Activated CD4-positive, alpha-beta T cell treated with anti-CD3 and anti-CD28 coated beads, Interleukin-2, amount 10 ng/mL, durations not matched to agents 24 days and 14 days (primary cell): ENCODE data around the gene GPR12. TPM values are rescaled to one million over a fixed set of nuclear protein-coding genes. Genes with fewer than 3 reads are reported as not detected.

ENCODE experiments used
- DNase-seq: peaks from one replicate; pipeline ENCODE4 v3.0.0; 2022
- H3K27ac Mint-ChIP-seq: one replicate; pipeline ENCODE4 v1.8.0; 2022; ENCODE audit warnings: mild to moderate bottlenecking, mixed read lengths
- H3K27me3 Mint-ChIP-seq: one replicate; pipeline ENCODE4 v1.8.0; 2022; ENCODE audit warnings: mixed read lengths
- H3K36me3 Mint-ChIP-seq: one replicate; pipeline ENCODE4 v1.8.0; 2022; ENCODE audit warnings: low read depth, mild to moderate bottlenecking, mixed read lengths
- H3K4me1 Mint-ChIP-seq: one replicate; pipeline ENCODE4 v1.8.0; 2021; ENCODE audit warnings: mixed read lengths
- H3K4me3 Mint-ChIP-seq: one replicate; pipeline ENCODE4 v1.8.0; 2022; ENCODE audit warnings: mild to moderate bottlenecking, moderate library complexity, mixed read lengths
- H3K9me3 Mint-ChIP-seq: one replicate; pipeline ENCODE4 v1.8.0; 2021; ENCODE audit warnings: mixed read lengths
- intact Hi-C: fragments of 100-400 bp; cut with micrococcal nuclease; formaldehyde crosslinking; loops from one replicate; pipeline ENCODE4 v1.15.1; 2023
- total RNA-seq: library from RNA; stranded (reverse); gene quantifications from 2 replicates; pipeline ENCODE4 v1.2.3, GENCODE V29; 2022

Gene GPR12
- total RNA-seq = not detected in 2 replicates

GRCh38 chr13:26759907-26760831 lies at the start of gene GPR12:
GPR12 (minus strand) TSS chr13:26760786; CDS start chr13:26759827, 959 bp downstream.
- intact Hi-C loops = no loop called here
- no peak for DNase-seq
- Mint-ChIP-seq H3K9me3 (no peaks in the 10 kb centered on the region), H3K27me3 (peaks cover 52% of the 10 kb centered on the region), H3K4me1 (no peaks in the 10 kb centered on the region), H3K4me3 (peak within 1 kb of the TSS; percentile 41), H3K27ac (no peak within 1 kb of the TSS), H3K36me3 (no peaks in the 10 kb centered on the region)

- no peak for DNase-seq
- Mint-ChIP-seq H3K36me3 (no peaks in the 10 kb centered on the region), H3K9me3 (no peaks in the 10 kb centered on the region), H3K4me3 (no peak overlapping the region), H3K27me3 (peaks cover 18% of the 10 kb centered on the region), H3K27ac (no peak overlapping the region), H3K4me1 (no peaks in the 10 kb centered on the region)
- intact Hi-C loops = no loop called here
Measured at GRCh38 chr13:26810095-26810494, 49.5 kb upstream of the GPR12 start.

GRCh38 chr13:26806891-26807290 lies 46.3 kb upstream of the GPR12 start:
- no peak for DNase-seq
- H3K27ac Mint-ChIP-seq = no peak overlapping the region
- no peaks in the 10 kb centered on the region for H3K9me3 Mint-ChIP-seq
- H3K4me1 Mint-ChIP-seq = no peaks in the 10 kb centered on the region
- intact Hi-C loops = no loop called here
- peaks cover 23% of the 10 kb centered on the region for H3K27me3 Mint-ChIP-seq
- H3K36me3 Mint-ChIP-seq = no peaks in the 10 kb centered on the region
- no peak overlapping the region for H3K4me3 Mint-ChIP-seq

- H3K4me3 Mint-ChIP-seq = no peak overlapping the region
- H3K4me1 Mint-ChIP-seq = peaks cover 4% of the 10 kb centered on the region
- intact Hi-C loops = no loop called here
- H3K9me3 Mint-ChIP-seq = no peaks in the 10 kb centered on the region
- H3K36me3 Mint-ChIP-seq = no peaks in the 10 kb centered on the region
- peaks cover 6% of the 10 kb centered on the region for H3K27me3 Mint-ChIP-seq
- no peak overlapping the region for H3K27ac Mint-ChIP-seq
- DNase-seq = no peak
Measured at GRCh38 chr13:26787961-26788360, 27.4 kb upstream of the GPR12 start.

GRCh38 chr13:26786651-26787295 lies 26.2 kb upstream of the GPR12 start:
- Mint-ChIP-seq H3K36me3 (no peaks in the 10 kb centered on the region), H3K27ac (no peak overlapping the region), H3K9me3 (peaks cover 5% of the 10 kb centered on the region), H3K4me1 (peaks cover 4% of the 10 kb centered on the region), H3K4me3 (no peak overlapping the region), H3K27me3 (peaks cover 6% of the 10 kb centered on the region)
- DNase-seq = no peak
- intact Hi-C loops = no loop called here

- Mint-ChIP-seq H3K4me1 (peaks cover 4% of the 10 kb centered on the region), H3K36me3 (no peaks in the 10 kb centered on the region), H3K4me3 (peak overlapping the region; percentile 71), H3K27me3 (peaks cover 10% of the 10 kb centered on the region), H3K27ac (no peak overlapping the region), H3K9me3 (peaks cover 5% of the 10 kb centered on the region)
- intact Hi-C loops = no loop called here
- peak; percentile 83 for DNase-seq
Measured at GRCh38 chr13:26785838-26786630, 25.4 kb upstream of the GPR12 start.

- no peaks in the 10 kb centered on the region for H3K36me3 Mint-ChIP-seq
- intact Hi-C loops = no loop called here
- H3K4me3 Mint-ChIP-seq = peak overlapping the region; percentile 71
- no peak for DNase-seq
- H3K27me3 Mint-ChIP-seq = peaks cover 13% of the 10 kb centered on the region
- peaks cover 4% of the 10 kb centered on the region for H3K4me1 Mint-ChIP-seq
- peaks cover 5% of the 10 kb centered on the region for H3K9me3 Mint-ChIP-seq
- no peak overlapping the region for H3K27ac Mint-ChIP-seq
Measured at GRCh38 chr13:26784704-26785639, 24.4 kb upstream of the GPR12 start.

GRCh38 chr13:26780411-26780810 lies 19.8 kb upstream of the GPR12 start:
- Mint-ChIP-seq H3K4me3 (no peak overlapping the region), H3K9me3 (peaks cover 5% of the 10 kb centered on the region), H3K4me1 (peaks cover 2% of the 10 kb centered on the region), H3K27me3 (peaks cover 7% of the 10 kb centered on the region), H3K36me3 (no peaks in the 10 kb centered on the region), H3K27ac (no peak overlapping the region)
- intact Hi-C loops = no loop called here
- no peak for DNase-seq

GRCh38 chr13:26779321-26779720 lies 18.7 kb upstream of the GPR12 start:
- no peak for DNase-seq
- Mint-ChIP-seq H3K36me3 (no peaks in the 10 kb centered on the region), H3K9me3 (peaks cover 5% of the 10 kb centered on the region), H3K4me3 (no peak overlapping the region), H3K27ac (no peak overlapping the region), H3K4me1 (no peaks in the 10 kb centered on the region), H3K27me3 (peaks cover 7% of the 10 kb centered on the region)
- intact Hi-C loops = no loop called here

GRCh38 chr13:26772531-26772930 lies 11.9 kb upstream of the GPR12 start:
- Mint-ChIP-seq H3K4me3 (no peak overlapping the region), H3K4me1 (no peaks in the 10 kb centered on the region), H3K27me3 (no peaks in the 10 kb centered on the region), H3K27ac (no peak overlapping the region), H3K36me3 (no peaks in the 10 kb centered on the region), H3K9me3 (no peaks in the 10 kb centered on the region)
- DNase-seq = no peak
- intact Hi-C loops = no loop called here

GRCh38 chr13:26771796-26772195 lies 11.2 kb upstream of the GPR12 start:
- Mint-ChIP-seq H3K4me3 (no peak overlapping the region), H3K27me3 (no peaks in the 10 kb centered on the region)

GRCh38 chr13:26762745-26763345 lies 2.3 kb upstream of the GPR12 start:
- intact Hi-C loops = no loop called here
- no peak overlapping the region for H3K4me3 Mint-ChIP-seq
- DNase-seq = no peak
- no peak overlapping the region for H3K27ac Mint-ChIP-seq
- H3K27me3 Mint-ChIP-seq = peaks cover 49% of the 10 kb centered on the region
- H3K36me3 Mint-ChIP-seq = no peaks in the 10 kb centered on the region
- no peaks in the 10 kb centered on the region for H3K9me3 Mint-ChIP-seq
- H3K4me1 Mint-ChIP-seq = no peaks in the 10 kb centered on the region

More at GRCh38 chr13:26771796-26772195, 11.2 kb upstream of the GPR12 start:
- no peaks in the 10 kb centered on the region for H3K36me3 Mint-ChIP-seq
- H3K9me3 Mint-ChIP-seq = no peaks in the 10 kb centered on the region
- intact Hi-C loops = no loop called here
- no peak for DNase-seq
- no peak overlapping the region for H3K27ac Mint-ChIP-seq
- H3K4me1 Mint-ChIP-seq = no peaks in the 10 kb centered on the region
